Neural progenitor cell (in vitro differentiated cells): ENCODE measurements around the gene SLC5A5. TPM values are rescaled to one million over a fixed set of nuclear protein-coding genes. Genes with fewer than 3 reads are reported as not detected.

Source experiments
- DNase-seq: peaks from one replicate; pipeline ENCODE4 v3.0.0-alpha.2; 2016; ENCODE audit warnings: low spot score
- H2AFZ ChIP-seq: fragments of 200-600 bp; sonication (generic); replicated peaks from 2 replicates; pipeline ENCODE4 v1.6.1; 2016; ENCODE audit warnings: antibody characterized with exemption
- H3F3A ChIP-seq: fragments of 200-600 bp; sonication (generic); 2 replicates; pipeline ENCODE4 v1.6.1; 2016; ENCODE audit warnings: antibody characterized with exemption, low read depth
- H3K27ac ChIP-seq: fragments of 200-600 bp; sonication (generic); 2 replicates; pipeline ENCODE4 v1.5.1; 2016; ENCODE audit warnings: mild to moderate bottlenecking
- H3K27me3 ChIP-seq: fragments of 200-600 bp; sonication (generic); 2 replicates; pipeline ENCODE4 v1.6.1; 2016; ENCODE audit warnings: mild to moderate bottlenecking, moderate library complexity
- H3K36me3 ChIP-seq: fragments of 200-600 bp; sonication (generic); 2 replicates; pipeline ENCODE4 v1.5.1; 2016
- H3K4me1 ChIP-seq: fragments of 200-600 bp; sonication (generic); 2 replicates; pipeline ENCODE4 v1.6.1; 2016; ENCODE audit warnings: mixed run types
- H3K4me2 ChIP-seq: fragments of 200-600 bp; sonication (generic); 2 replicates; pipeline ENCODE4 v1.6.1; 2016
- H3K4me3 ChIP-seq: fragments of 200-600 bp; sonication (generic); 2 replicates; pipeline ENCODE4 v1.5.1; 2016
- H3K79me2 ChIP-seq: fragments of 200-600 bp; sonication (generic); 2 replicates; pipeline ENCODE4 v1.6.1; 2016; ENCODE audit warnings: low read depth
- H3K9ac ChIP-seq: fragments of 200-600 bp; sonication (generic); 2 replicates; pipeline ENCODE4 v1.6.1; 2016
- H3K9me3 ChIP-seq: fragments of 200-600 bp; sonication (generic); 2 replicates; pipeline ENCODE4 v1.5.1; 2016; ENCODE audit warnings: low read depth
- H4K20me1 ChIP-seq: fragments of 200-600 bp; sonication (generic); 2 replicates; pipeline ENCODE4 v1.6.1; 2016; ENCODE audit warnings: low read depth
- H3K27ac Mint-ChIP-seq: 3 replicates; pipeline ENCODE4 v1.8.0; 2021; ENCODE audit warnings: mixed read lengths
- H3K27me3 Mint-ChIP-seq: 2 replicates; pipeline ENCODE4 v1.8.0; 2022; ENCODE audit warnings: low read depth, mild to moderate bottlenecking, inconsistent platforms, moderate library complexity, mixed read lengths; ENCODE audit not compliant: insufficient read depth
- H3K36me3 Mint-ChIP-seq: 3 replicates; pipeline ENCODE4 v1.8.0; 2021; ENCODE audit warnings: mixed read lengths
- H3K4me1 Mint-ChIP-seq: 3 replicates; pipeline ENCODE4 v1.8.0; 2021; ENCODE audit warnings: mixed read lengths
- H3K4me3 Mint-ChIP-seq: 3 replicates; pipeline ENCODE4 v1.8.0; 2021; ENCODE audit warnings: mild to moderate bottlenecking, moderate library complexity, mixed read lengths
- H3K9me3 Mint-ChIP-seq: 3 replicates; pipeline ENCODE4 v1.8.0; 2020; ENCODE audit warnings: mixed read lengths
- CTCF ChIP-seq: fragments of 200-600 bp; sonication (generic); IDR thresholded peaks from 2 replicates; pipeline ENCODE4 v1.5.1; 2017; ENCODE audit warnings: antibody characterized with exemption, mild to moderate bottlenecking
- EZH2 ChIP-seq: fragments of 200-600 bp; sonication (generic); IDR thresholded peaks from 2 replicates; pipeline ENCODE4 v1.6.1; 2017; ENCODE audit warnings: antibody characterized with exemption, mild to moderate bottlenecking, moderate library complexity
- EZH2phosphoT487 ChIP-seq: fragments of 200-600 bp; sonication (generic); IDR thresholded peaks from 2 replicates; pipeline ENCODE4 v1.6.1; 2017; ENCODE audit warnings: antibody characterized with exemption
- total RNA-seq: library from RNA; depleted of rRNA; stranded (reverse); fragments of >200 nt; gene quantifications from 2 replicates; pipeline ENCODE4 v1.2.3, GENCODE V29; 2015; ENCODE audit warnings: low replicate concordance

SLC5A5 gene
- total RNA-seq, 1 donor from 2014 or later, result 0.51 TPM

- DNase-seq, result no peak
- H3K79me2 ChIP-seq, result no peaks in the 10 kb centered on the region
- H3K9me3 Mint-ChIP-seq, result peaks cover 7% of the 10 kb centered on the region
- no peaks in the 10 kb centered on the region for H4K20me1 ChIP-seq
- no peaks in the 10 kb centered on the region for H3K36me3 ChIP-seq
- H3K9me3 ChIP-seq, result no peaks in the 10 kb centered on the region
- no peak overlapping the region for H3K4me3 Mint-ChIP-seq
- H3K4me2 ChIP-seq, result no peak overlapping the region
- peaks cover 3% of the 10 kb centered on the region for H3K27me3 Mint-ChIP-seq
- no peak overlapping the region for H3K4me3 ChIP-seq
- H3K9ac ChIP-seq, result no peak overlapping the region
- no peaks in the 10 kb centered on the region for H3K4me1 ChIP-seq
- H3K27ac ChIP-seq, result no peak overlapping the region
- no peaks in the 10 kb centered on the region for H3F3A ChIP-seq
- H3K4me1 Mint-ChIP-seq, result no peaks in the 10 kb centered on the region
- no peak overlapping the region for H2AFZ ChIP-seq
- no peaks in the 10 kb centered on the region for H3K36me3 Mint-ChIP-seq
- TF ChIP-seq EZH2 (no peak), CTCF (no peak), EZH2phosphoT487 (no peak)
- no peak overlapping the region for H3K27ac Mint-ChIP-seq
- H3K27me3 ChIP-seq, result no peaks in the 10 kb centered on the region
Observed at GRCh38 chr19:17920527-17920926, 48.8 kb downstream of the SLC5A5 start.

- Histone ChIP-seq H3F3A (no peaks in the 10 kb centered on the region), H3K4me1 (no peaks in the 10 kb centered on the region), H3K27me3 (no peaks in the 10 kb centered on the region), H4K20me1 (no peaks in the 10 kb centered on the region), H2AFZ (no peak overlapping the region), H3K9ac (no peak overlapping the region), H3K27ac (no peak overlapping the region), H3K4me3 (no peak overlapping the region), H3K36me3 (no peaks in the 10 kb centered on the region), H3K4me2 (no peak overlapping the region), H3K79me2 (no peaks in the 10 kb centered on the region), H3K9me3 (no peaks in the 10 kb centered on the region)
- Mint-ChIP-seq H3K4me1 (no peaks in the 10 kb centered on the region), H3K36me3 (no peaks in the 10 kb centered on the region), H3K9me3 (no peaks in the 10 kb centered on the region), H3K27me3 (peaks cover 4% of the 10 kb centered on the region), H3K27ac (no peak overlapping the region), H3K4me3 (no peak overlapping the region)
- TF ChIP-seq EZH2 (no peak), EZH2phosphoT487 (no peak), CTCF (no peak)
- no peak for DNase-seq
Observed at GRCh38 chr19:17922138-17922537, 50.4 kb downstream of the SLC5A5 start.

- H3K4me3 ChIP-seq, result no peak overlapping the region
- no peaks in the 10 kb centered on the region for H3K9me3 ChIP-seq
- Mint-ChIP-seq H3K9me3 (no peaks in the 10 kb centered on the region), H3K36me3 (no peaks in the 10 kb centered on the region), H3K27me3 (peaks cover 16% of the 10 kb centered on the region), H3K4me1 (no peaks in the 10 kb centered on the region), H3K27ac (no peak overlapping the region), H3K4me3 (no peak overlapping the region)
- no peak overlapping the region for H3K27ac ChIP-seq
- no peak for TF ChIP-seq CTCF
- TF ChIP-seq EZH2, result no peak
- TF ChIP-seq EZH2phosphoT487, result no peak
- H3K79me2 ChIP-seq, result no peaks in the 10 kb centered on the region
- H3K4me1 ChIP-seq, result no peaks in the 10 kb centered on the region
- no peaks in the 10 kb centered on the region for H3K36me3 ChIP-seq
- no peaks in the 10 kb centered on the region for H3F3A ChIP-seq
- no peak overlapping the region for H2AFZ ChIP-seq
- no peak overlapping the region for H3K9ac ChIP-seq
- no peaks in the 10 kb centered on the region for H4K20me1 ChIP-seq
- no peaks in the 10 kb centered on the region for H3K27me3 ChIP-seq
- H3K4me2 ChIP-seq, result no peak overlapping the region
- DNase-seq, result no peak
Observed at GRCh38 chr19:17926044-17926443, 54.3 kb downstream of the SLC5A5 start.

- Mint-ChIP-seq H3K27me3 (peaks cover 19% of the 10 kb centered on the region), H3K27ac (no peak overlapping the region), H3K9me3 (no peaks in the 10 kb centered on the region), H3K4me3 (no peak overlapping the region), H3K36me3 (no peaks in the 10 kb centered on the region), H3K4me1 (peaks cover 13% of the 10 kb centered on the region)
- Histone ChIP-seq H3K4me2 (no peak overlapping the region), H3K9ac (no peak overlapping the region), H3K27ac (no peak overlapping the region), H3F3A (peaks cover 13% of the 10 kb centered on the region), H4K20me1 (no peaks in the 10 kb centered on the region), H3K9me3 (no peaks in the 10 kb centered on the region), H3K4me1 (peaks cover 8% of the 10 kb centered on the region), H2AFZ (no peak overlapping the region), H3K27me3 (no peaks in the 10 kb centered on the region), H3K36me3 (no peaks in the 10 kb centered on the region), H3K4me3 (no peak overlapping the region), H3K79me2 (peaks cover 11% of the 10 kb centered on the region)
- TF ChIP-seq EZH2 (no peak), EZH2phosphoT487 (no peak), CTCF (no peak)
- no peak for DNase-seq
Observed at GRCh38 chr19:17929056-17929455, 57.3 kb downstream of the SLC5A5 start.
